ENCODE data around the gene CASP14. TPM values are rescaled to one million over a fixed set of nuclear protein-coding genes. Genes with fewer than 3 reads are reported as not detected.
"Not testable (repeated sequence)": the region's sequence is repeated elsewhere in the genome, so short reads cannot be mapped to it uniquely, and the experiment has no call there.

The CASP14 gene
- total RNA-seq, 2 experiments from 2014 or later = not detected

DNA sequence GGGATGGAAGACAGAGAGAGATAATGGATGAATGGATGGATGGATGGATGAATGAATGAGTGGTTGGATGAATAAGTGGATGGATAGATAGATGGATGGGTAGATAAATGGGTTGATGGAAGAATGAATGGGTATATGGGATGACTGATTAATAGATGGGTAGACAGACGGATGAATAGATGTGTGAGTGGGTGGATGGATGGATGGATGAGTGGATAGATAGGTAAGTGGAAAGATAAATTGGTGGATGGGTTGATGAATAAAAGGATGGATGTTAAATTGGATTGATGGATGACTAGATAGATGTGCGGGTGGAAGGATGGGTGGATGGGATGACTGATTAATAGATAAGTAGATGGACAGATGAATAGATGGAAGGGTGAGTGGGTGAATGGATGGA lies 1.4 kb downstream of the CASP14 start:
- H3K27ac Mint-ChIP-seq = no peak overlapping the region
- TF ChIP-seq, protein P1, sequence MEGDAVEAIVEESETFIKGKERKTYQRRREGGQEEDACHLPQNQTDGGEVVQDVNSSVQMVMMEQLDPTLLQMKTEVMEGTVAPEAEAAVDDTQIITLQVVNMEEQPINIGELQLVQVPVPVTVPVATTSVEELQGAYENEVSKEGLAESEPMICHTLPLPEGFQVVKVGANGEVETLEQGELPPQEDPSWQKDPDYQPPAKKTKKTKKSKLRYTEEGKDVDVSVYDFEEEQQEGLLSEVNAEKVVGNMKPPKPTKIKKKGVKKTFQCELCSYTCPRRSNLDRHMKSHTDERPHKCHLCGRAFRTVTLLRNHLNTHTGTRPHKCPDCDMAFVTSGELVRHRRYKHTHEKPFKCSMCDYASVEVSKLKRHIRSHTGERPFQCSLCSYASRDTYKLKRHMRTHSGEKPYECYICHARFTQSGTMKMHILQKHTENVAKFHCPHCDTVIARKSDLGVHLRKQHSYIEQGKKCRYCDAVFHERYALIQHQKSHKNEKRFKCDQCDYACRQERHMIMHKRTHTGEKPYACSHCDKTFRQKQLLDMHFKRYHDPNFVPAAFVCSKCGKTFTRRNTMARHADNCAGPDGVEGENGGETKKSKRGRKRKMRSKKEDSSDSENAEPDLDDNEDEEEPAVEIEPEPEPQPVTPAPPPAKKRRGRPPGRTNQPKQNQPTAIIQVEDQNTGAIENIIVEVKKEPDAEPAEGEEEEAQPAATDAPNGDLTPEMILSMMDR (IDR thresholded peaks at IDR 0.05) = no peak
- ChIA-PET POLR2A (no interaction called here), CTCF (no interaction called here)
- peaks cover 36% of the 10 kb centered on the region for H3K27me3 Mint-ChIP-seq
- no peaks in the 10 kb centered on the region for H3K4me1 Mint-ChIP-seq (ENCODE audit: low read depth)
- intact Hi-C loops (cut with micrococcal nuclease) = no loop called here
- no peaks in the 10 kb centered on the region for H3K36me3 Mint-ChIP-seq (ENCODE audit: low read depth)
- H3K4me3 Mint-ChIP-seq = no peak overlapping the region
- H3K9me3 Mint-ChIP-seq = no peaks in the 10 kb centered on the region
- no peak for DNase-seq
- ATAC-seq = no peak

DNA sequence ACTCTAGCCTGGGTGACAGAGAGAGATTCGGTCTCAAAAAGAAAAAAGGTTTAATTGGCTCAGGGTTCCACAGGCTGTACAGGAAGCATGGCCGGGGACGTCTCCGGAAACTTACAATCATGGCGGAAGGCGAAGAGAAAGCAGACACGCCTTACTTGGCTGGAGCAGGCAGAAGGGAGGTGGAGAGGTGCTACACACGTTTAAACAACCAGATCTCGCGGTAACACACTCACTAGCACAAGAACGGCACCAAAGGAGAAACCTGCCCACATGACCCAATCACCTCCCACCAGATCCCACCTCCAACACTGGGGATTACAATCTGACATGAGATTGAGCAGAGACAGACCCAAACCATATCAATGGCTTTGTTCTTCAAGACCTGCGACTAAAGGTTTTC lies 12.8 kb downstream of the CASP14 start:
- Mint-ChIP-seq H3K27ac (no peak overlapping the region), H3K4me3 (no peak overlapping the region), H3K4me1 (ENCODE audit: low read depth) (no peaks in the 10 kb centered on the region), H3K9me3 (peaks cover 3% of the 10 kb centered on the region), H3K27me3 (peaks cover 28% of the 10 kb centered on the region), H3K36me3 (ENCODE audit: low read depth) (no peaks in the 10 kb centered on the region)
- TF ChIP-seq, protein P1 (IDR thresholded peaks at IDR 0.05) = no peak
- no peak for ATAC-seq
- CTCF ChIA-PET = no interaction called here
- intact Hi-C loops (cut with micrococcal nuclease) = no loop called here
- POLR2A ChIA-PET = no interaction called here
- no peak for DNase-seq

DNA sequence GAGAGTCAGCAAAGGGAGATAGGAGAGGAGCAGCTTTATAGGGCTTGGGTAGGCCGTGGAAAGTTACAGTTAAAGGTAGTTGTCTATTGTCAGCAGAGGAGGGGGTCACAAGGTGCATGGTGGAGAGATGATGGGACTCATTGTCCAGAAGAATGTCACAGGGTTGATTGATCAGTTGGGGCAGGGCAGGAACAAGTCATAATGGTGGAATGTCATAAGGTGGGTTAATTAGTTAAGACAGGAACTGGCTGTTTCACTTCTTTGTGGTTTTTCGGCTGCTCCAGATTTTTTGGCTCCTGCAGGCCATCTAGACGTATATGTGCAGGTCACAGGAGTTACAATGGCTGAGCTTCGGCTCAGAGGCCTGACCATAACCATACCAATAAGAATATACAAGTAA lies 21.1 kb downstream of the CASP14 start:
- POLR2A ChIA-PET; H3K4me1 Mint-ChIP-seq (ENCODE audit: low read depth); H3K9me3 Mint-ChIP-seq; H3K4me3 Mint-ChIP-seq; DNase-seq; intact Hi-C loops (cut with micrococcal nuclease); H3K27ac Mint-ChIP-seq; H3K36me3 Mint-ChIP-seq (ENCODE audit: low read depth); ATAC-seq; CTCF ChIA-PET: not testable (repeated sequence)
- H3K27me3 Mint-ChIP-seq = peaks cover 12% of the 10 kb centered on the region

GRCh38 chr19:15072930-15073647 lies 23.8 kb downstream of the CASP14 start:
- TF ChIP-seq, protein P1 (IDR thresholded peaks at IDR 0.05) = no peak
- intact Hi-C loops (cut with micrococcal nuclease) = no loop called here
- Mint-ChIP-seq H3K4me3 (no peak overlapping the region), H3K27ac (no peak overlapping the region), H3K9me3 (no peaks in the 10 kb centered on the region), H3K36me3 (ENCODE audit: low read depth) (no peaks in the 10 kb centered on the region), H3K4me1 (ENCODE audit: low read depth) (no peaks in the 10 kb centered on the region), H3K27me3 (peaks cover 6% of the 10 kb centered on the region)
- no peak for ATAC-seq
- DNase-seq = peak; percentile 4
- ChIA-PET POLR2A (no interaction called here), CTCF (no interaction called here)

GRCh38 chr19:15074371-15074770 lies 25.1 kb downstream of the CASP14 start:
- no peaks in the 10 kb centered on the region for H3K9me3 Mint-ChIP-seq
- POLR2A ChIA-PET = no interaction called here
- H3K4me3 Mint-ChIP-seq = no peak overlapping the region
- no peak overlapping the region for H3K27ac Mint-ChIP-seq
- H3K27me3 Mint-ChIP-seq = peaks cover 6% of the 10 kb centered on the region
- H3K36me3 Mint-ChIP-seq (ENCODE audit: low read depth) = no peaks in the 10 kb centered on the region
- no peaks in the 10 kb centered on the region for H3K4me1 Mint-ChIP-seq (ENCODE audit: low read depth)
- no peak for DNase-seq
- no peak for ATAC-seq
- TF ChIP-seq, protein P1 (IDR thresholded peaks at IDR 0.05) = no peak
- intact Hi-C loops (cut with micrococcal nuclease) = no loop called here
- CTCF ChIA-PET = no interaction called here

Measured in activated CD8-positive, alpha-beta T cell treated with anti-CD3 and anti-CD28 coated beads for 36 hours (primary cell).